HepG2 (cell line): ENCODE measurements around the gene B3GNT9. TPM values are rescaled to one million over a fixed set of nuclear protein-coding genes. Genes with fewer than 3 reads are reported as not detected.

Source experiments
- CREM ChIP-seq, 2 experiments: sonication (generic) in 1 of 2; formaldehyde crosslinking in 1 of 2; IDR thresholded peaks; 2 replicates each; pipeline versions ENCODE4 v1.4.0 to v1.6.1; 2016 to 2020; ENCODE audit warnings: antibody characterized with exemption in 1 of 2, mild to moderate bottlenecking in 1 of 2, missing genetic modification reagents in 1 of 2
- GABPA ChIP-seq, 2 experiments: IDR thresholded peaks; 2 replicates each; pipeline ENCODE4 v1.6.1; 2011 to 2016; ENCODE audit warnings: low read depth in 2 of 2, low read length in 1 of 2, missing biosample characterization in 1 of 2, missing genetic modification characterization in 1 of 2
- HNRNPL ChIP-seq: fragments of 200-400 bp; formaldehyde crosslinking; IDR thresholded peaks from 2 replicates; pipeline ENCODE4 v1.6.1; 2017; ENCODE audit warnings: mild to moderate bottlenecking, low read depth, low read length
- ONECUT2 ChIP-seq: sonication (generic); formaldehyde crosslinking; IDR thresholded peaks from 2 replicates; pipeline ENCODE4 v1.4.0; 2020; ENCODE audit warnings: missing genetic modification reagents
- YEATS2 ChIP-seq: sonication (generic); formaldehyde crosslinking; IDR thresholded peaks from 2 replicates; pipeline ENCODE4 v1.4.0; 2020; ENCODE audit warnings: missing genetic modification reagents, borderline replicate concordance
- ZC3H13 ChIP-seq: sonication (generic); formaldehyde crosslinking; IDR thresholded peaks from 2 replicates; pipeline ENCODE4 v1.8.1; 2023; ENCODE audit warnings: mild to moderate bottlenecking, missing genetic modification reagents, moderate library complexity
- ZNF136 ChIP-seq: sonication (generic); formaldehyde crosslinking; IDR thresholded peaks from 2 replicates; pipeline ENCODE4 v1.8.1; 2022; ENCODE audit warnings: low read depth, mild to moderate bottlenecking, moderate library complexity, missing genetic modification reagents
- ZNF724P ChIP-seq: sonication (generic); formaldehyde crosslinking; IDR thresholded peaks from 2 replicates; pipeline ENCODE4 v1.8.0; 2022; ENCODE audit warnings: missing genetic modification reagents, borderline replicate concordance
- ZNF788 ChIP-seq: sonication (generic); formaldehyde crosslinking; IDR thresholded peaks from 2 replicates; pipeline ENCODE4 v1.5.0; 2020; ENCODE audit warnings: mild to moderate bottlenecking, missing genetic modification reagents, borderline replicate concordance
- ZNF891 ChIP-seq: sonication (generic); formaldehyde crosslinking; IDR thresholded peaks from 2 replicates; pipeline ENCODE4 v1.5.0; 2020; ENCODE audit warnings: mild to moderate bottlenecking, missing genetic modification reagents
- polyA plus RNA-seq, 8 experiments: library from polyadenylated mRNA; depleted of rRNA in 3 of 8; stranded (reverse) in 7 of 8; unstranded in 1 of 8; fragments of >200 nt; fragmentation: Illumina TruSeq in 4 of 8; extraction: Trizol in 4 of 8; gene quantifications; 2 replicates each; pipeline versions ENCODE4 v1.2.1 to v1.2.3, GENCODE V29; 2011 to 2016; ENCODE audit warnings: low read depth in 4 of 8, missing spikeins in 1 of 8, mixed read lengths in 1 of 8; ENCODE audit not compliant: insufficient read depth in 1 of 8
- total RNA-seq, 5 experiments: library from RNA; depleted of rRNA; stranded (reverse); fragments of >200 nt; fragmentation: Illumina TruSeq; extraction: Trizol; gene quantifications; 2 replicates each; pipeline ENCODE4 v1.2.3, GENCODE V29; 2016; ENCODE audit warnings: low read depth in 1 of 5
- TF ChIP-seq, protein P1 (sequence below): sonication (generic); formaldehyde crosslinking; IDR thresholded peaks from 2 replicates; pipeline ENCODE4 v1.4.0; 2020; ENCODE audit warnings: missing genetic modification reagents, borderline replicate concordance
- TF ChIP-seq, protein P2 (sequence below): sonication (generic); formaldehyde crosslinking; IDR thresholded peaks from 2 replicates; pipeline ENCODE4 v1.8.0; 2023; ENCODE audit warnings: mild to moderate bottlenecking, missing genetic modification reagents
- TF ChIP-seq, protein P3 (sequence below): sonication (generic); formaldehyde crosslinking; IDR thresholded peaks from 2 replicates; pipeline ENCODE4 v1.4.0; 2020; ENCODE audit warnings: missing genetic modification reagents
- TF ChIP-seq, protein P4 (sequence below): sonication (generic); formaldehyde crosslinking; IDR thresholded peaks from 2 replicates; pipeline ENCODE4 v1.5.1; 2020; ENCODE audit warnings: missing genetic modification reagents, mild to moderate bottlenecking, borderline replicate concordance
- TF ChIP-seq, protein P5 (sequence below): sonication (generic); formaldehyde crosslinking; IDR thresholded peaks from 2 replicates; pipeline ENCODE4 v1.4.0; 2020; ENCODE audit warnings: missing genetic modification reagents
- TF ChIP-seq, protein P6 (sequence below): sonication (generic); formaldehyde crosslinking; IDR thresholded peaks from 2 replicates; pipeline ENCODE4 v1.8.0; 2022; ENCODE audit warnings: mild to moderate bottlenecking, missing genetic modification reagents, borderline replicate concordance

B3GNT9 gene
- total and polyA plus RNA-seq, 2 of the 13 experiments (the other 11 are each of a cell fraction or from before 2014, with no cell fraction given) = 1.5 to 3.1 TPM

DNA sequence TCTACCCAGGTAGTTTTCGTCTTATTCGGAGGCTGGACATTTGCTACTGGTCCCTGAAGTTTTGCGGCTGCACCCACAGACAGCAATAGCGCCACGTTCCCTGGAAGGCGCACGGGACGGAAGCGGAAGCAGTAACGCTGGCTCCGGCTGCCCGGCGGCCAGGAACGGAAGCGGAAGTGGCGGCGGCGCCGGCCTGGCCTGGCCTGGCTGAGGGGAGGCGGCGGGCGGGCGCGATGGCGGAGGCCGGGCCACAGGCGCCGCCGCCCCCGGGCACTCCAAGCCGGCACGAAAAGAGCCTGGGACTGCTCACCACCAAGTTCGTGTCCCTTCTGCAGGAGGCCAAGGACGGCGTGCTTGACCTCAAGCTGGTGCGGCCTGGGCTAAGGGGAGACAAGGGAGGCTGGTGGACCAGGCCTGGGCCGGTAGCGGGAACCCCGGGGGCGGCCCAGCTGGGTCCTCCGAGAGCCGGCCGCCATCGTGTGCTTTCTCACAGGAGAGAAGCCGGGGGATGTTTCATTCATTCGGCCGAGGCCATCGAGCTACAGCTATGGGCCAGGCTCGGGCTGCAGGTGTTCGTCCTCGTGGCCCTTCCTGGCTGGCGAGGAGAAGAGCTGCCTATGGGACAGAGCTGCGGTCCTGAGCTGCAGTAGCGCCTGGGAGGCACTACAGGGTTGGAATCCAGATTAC lies 41.3 kb upstream of the B3GNT9 start, which contains the start of gene E2F4 (continued):
- TF ChIP-seq, protein P1, sequence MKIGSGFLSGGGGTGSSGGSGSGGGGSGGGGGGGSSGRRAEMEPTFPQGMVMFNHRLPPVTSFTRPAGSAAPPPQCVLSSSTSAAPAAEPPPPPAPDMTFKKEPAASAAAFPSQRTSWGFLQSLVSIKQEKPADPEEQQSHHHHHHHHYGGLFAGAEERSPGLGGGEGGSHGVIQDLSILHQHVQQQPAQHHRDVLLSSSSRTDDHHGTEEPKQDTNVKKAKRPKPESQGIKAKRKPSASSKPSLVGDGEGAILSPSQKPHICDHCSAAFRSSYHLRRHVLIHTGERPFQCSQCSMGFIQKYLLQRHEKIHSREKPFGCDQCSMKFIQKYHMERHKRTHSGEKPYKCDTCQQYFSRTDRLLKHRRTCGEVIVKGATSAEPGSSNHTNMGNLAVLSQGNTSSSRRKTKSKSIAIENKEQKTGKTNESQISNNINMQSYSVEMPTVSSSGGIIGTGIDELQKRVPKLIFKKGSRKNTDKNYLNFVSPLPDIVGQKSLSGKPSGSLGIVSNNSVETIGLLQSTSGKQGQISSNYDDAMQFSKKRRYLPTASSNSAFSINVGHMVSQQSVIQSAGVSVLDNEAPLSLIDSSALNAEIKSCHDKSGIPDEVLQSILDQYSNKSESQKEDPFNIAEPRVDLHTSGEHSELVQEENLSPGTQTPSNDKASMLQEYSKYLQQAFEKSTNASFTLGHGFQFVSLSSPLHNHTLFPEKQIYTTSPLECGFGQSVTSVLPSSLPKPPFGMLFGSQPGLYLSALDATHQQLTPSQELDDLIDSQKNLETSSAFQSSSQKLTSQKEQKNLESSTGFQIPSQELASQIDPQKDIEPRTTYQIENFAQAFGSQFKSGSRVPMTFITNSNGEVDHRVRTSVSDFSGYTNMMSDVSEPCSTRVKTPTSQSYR (CRISPR knock-in tag) = peak; percentile 8
- peak; percentile 95 for TF ChIP-seq ZNF891 (CRISPR knock-in tag)
- TF ChIP-seq, protein P2, sequence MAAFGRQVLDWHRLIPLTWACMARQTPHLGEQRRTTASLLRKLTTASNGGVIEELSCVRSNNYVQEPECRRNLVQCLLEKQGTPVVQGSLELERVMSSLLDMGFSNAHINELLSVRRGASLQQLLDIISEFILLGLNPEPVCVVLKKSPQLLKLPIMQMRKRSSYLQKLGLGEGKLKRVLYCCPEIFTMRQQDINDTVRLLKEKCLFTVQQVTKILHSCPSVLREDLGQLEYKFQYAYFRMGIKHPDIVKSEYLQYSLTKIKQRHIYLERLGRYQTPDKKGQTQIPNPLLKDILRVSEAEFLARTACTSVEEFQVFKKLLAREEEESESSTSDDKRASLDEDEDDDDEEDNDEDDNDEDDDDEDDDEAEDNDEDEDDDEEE (CRISPR knock-in tag) = peak; percentile 77
- 0 out of 2 replicates have a peak, but pooled peaks have one; percentile 9 for TF ChIP-seq HNRNPL
- TF ChIP-seq ZNF788 (CRISPR knock-in tag) = peak; percentile 72; the same call in 1 of the 2 replicates
- TF ChIP-seq, protein P3, sequence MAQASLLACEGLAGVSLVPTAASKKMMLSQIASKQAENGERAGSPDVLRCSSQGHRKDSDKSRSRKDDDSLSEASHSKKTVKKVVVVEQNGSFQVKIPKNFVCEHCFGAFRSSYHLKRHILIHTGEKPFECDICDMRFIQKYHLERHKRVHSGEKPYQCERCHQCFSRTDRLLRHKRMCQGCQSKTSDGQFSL (CRISPR knock-in tag) = no peak
- TF ChIP-seq CREM (IDR thresholded peaks at IDR 0.05) = peak; percentile 57; the same call in 1 of the 2 replicates
- no peak for TF ChIP-seq CREM (CRISPR knock-in tag; IDR thresholded peaks at IDR 0.05)
- 0 out of 2 replicates have a peak, but pooled peaks have one; percentile 35 for TF ChIP-seq ZNF136 (CRISPR knock-in tag)
- TF ChIP-seq ONECUT2 (CRISPR knock-in tag) = peak; percentile 18; the same call in 1 of the 2 replicates
- TF ChIP-seq, protein P4, sequence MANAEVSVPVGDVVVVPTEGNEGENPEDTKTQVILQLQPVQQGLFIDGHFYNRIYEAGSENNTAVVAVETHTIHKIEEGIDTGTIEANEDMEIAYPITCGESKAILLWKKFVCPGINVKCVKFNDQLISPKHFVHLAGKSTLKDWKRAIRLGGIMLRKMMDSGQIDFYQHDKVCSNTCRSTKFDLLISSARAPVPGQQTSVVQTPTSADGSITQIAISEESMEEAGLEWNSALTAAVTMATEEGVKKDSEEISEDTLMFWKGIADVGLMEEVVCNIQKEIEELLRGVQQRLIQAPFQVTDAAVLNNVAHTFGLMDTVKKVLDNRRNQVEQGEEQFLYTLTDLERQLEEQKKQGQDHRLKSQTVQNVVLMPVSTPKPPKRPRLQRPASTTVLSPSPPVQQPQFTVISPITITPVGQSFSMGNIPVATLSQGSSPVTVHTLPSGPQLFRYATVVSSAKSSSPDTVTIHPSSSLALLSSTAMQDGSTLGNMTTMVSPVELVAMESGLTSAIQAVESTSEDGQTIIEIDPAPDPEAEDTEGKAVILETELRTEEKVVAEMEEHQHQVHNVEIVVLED (CRISPR knock-in tag) = peak; percentile 84
- peak; percentile 92; the same call in 1 of the 2 replicates for TF ChIP-seq YEATS2 (CRISPR knock-in tag)
- TF ChIP-seq GABPA (IDR thresholded peaks at IDR 0.05; ENCODE audit: low read depth, low read length) = no peak
- TF ChIP-seq GABPA (CRISPR knock-in tag; IDR thresholded peaks at IDR 0.05; ENCODE audit: low read depth) = peak; percentile 92
- TF ChIP-seq, protein P5, sequence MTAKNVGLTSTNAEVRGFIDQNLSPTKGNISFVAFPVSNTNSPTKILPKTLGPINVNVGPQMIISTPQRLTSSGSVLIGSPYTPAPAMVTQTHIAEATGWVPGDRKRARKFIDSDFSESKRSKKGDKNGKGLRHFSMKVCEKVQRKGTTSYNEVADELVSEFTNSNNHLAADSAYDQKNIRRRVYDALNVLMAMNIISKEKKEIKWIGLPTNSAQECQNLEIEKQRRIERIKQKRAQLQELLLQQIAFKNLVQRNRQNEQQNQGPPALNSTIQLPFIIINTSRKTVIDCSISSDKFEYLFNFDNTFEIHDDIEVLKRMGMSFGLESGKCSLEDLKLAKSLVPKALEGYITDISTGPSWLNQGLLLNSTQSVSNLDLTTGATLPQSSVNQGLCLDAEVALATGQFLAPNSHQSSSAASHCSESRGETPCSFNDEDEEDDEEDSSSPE (CRISPR knock-in tag) = peak; percentile 58
- peak; percentile 63; the same call in 1 of the 2 replicates for TF ChIP-seq ZNF724P (CRISPR knock-in tag)
- 0 out of 2 replicates have a peak, but pooled peaks have one; percentile 33 for TF ChIP-seq ZC3H13 (CRISPR knock-in tag)
- TF ChIP-seq, protein P6, sequence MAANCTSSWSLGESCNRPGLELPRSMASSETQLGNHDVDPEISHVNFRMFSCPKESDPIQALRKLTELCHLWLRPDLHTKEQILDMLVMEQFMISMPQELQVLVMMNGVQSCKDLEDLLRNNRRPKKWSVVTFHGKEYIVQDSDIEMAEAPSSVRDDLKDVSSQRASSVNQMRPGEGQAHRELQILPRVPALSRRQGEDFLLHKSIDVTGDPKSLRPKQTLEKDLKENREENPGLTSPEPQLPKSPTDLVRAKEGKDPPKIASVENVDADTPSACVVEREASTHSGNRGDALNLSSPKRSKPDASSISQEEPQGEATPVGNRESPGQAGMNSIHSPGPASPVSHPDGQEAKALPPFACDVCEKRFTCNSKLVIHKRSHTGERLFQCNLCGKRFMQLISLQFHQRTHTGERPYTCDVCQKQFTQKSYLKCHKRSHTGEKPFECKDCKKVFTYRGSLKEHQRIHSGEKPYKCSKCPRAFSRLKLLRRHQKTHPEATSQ (CRISPR knock-in tag) = no peak; the same call in 1 of the 2 replicates
